Gastrocnemius medialis (tissue), 4 donors: ENCODE data around the gene RGS17.

Source experiments
- POLR2A ChIP-seq, 2 donors: fragments of 450-650 bp; IDR thresholded peaks; one replicate each; pipeline ENCODE4 v1.6.1; 2017; ENCODE audit warnings: antibody characterized with exemption in 2 of 2, mild to moderate bottlenecking in 2 of 2, moderate library complexity in 2 of 2
- TF ChIP-seq, protein P1 (sequence below), 5 experiments: fragments of 450-650 bp in 3 of 5; fragments of 200-600 bp in 2 of 5; sonication (generic) in 2 of 5; IDR thresholded peaks in 4 of 5; conservative IDR thresholded peaks in 1 of 5; 1 replicate in 4 of 5; 2 replicates in 1 of 5; pipeline ENCODE4 v1.5.1; 2016 to 2019; ENCODE audit warnings: antibody characterized with exemption in 5 of 5, mild to moderate bottlenecking in 3 of 5, moderate library complexity in 3 of 5

DNA sequence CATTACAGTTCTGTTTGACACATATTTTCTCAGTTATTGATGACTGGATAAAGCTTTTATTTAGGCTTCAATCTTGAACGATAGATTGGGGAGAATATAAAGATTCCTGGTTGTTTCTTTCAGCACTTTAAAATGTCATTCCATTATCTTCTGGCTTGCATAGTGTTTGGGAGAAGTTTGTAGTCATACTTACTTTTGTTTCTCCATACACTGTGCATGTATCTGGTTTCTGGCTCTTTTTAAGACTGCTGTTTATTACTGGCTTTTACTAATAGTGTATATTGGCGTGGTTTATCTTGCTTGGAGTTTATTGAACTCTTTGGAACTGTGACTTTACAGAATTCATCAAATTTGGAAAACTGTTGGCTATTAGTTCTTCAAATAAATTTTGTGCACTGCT, 49.2 kb downstream of the RGS17 start:
- TF ChIP-seq, protein P1, sequence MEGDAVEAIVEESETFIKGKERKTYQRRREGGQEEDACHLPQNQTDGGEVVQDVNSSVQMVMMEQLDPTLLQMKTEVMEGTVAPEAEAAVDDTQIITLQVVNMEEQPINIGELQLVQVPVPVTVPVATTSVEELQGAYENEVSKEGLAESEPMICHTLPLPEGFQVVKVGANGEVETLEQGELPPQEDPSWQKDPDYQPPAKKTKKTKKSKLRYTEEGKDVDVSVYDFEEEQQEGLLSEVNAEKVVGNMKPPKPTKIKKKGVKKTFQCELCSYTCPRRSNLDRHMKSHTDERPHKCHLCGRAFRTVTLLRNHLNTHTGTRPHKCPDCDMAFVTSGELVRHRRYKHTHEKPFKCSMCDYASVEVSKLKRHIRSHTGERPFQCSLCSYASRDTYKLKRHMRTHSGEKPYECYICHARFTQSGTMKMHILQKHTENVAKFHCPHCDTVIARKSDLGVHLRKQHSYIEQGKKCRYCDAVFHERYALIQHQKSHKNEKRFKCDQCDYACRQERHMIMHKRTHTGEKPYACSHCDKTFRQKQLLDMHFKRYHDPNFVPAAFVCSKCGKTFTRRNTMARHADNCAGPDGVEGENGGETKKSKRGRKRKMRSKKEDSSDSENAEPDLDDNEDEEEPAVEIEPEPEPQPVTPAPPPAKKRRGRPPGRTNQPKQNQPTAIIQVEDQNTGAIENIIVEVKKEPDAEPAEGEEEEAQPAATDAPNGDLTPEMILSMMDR (IDR thresholded peaks at IDR 0.05 in 4 of 5, conservative IDR thresholded peaks at IDR 0.05 in 1 of 5): no peak
- no peak for TF ChIP-seq POLR2A (IDR thresholded peaks at IDR 0.05)
